ENCODE measurements around the gene MINDY1.

The MINDY1 gene

GRCh38 chr1:151000408-151000807 is 6.3 kb downstream of the MINDY1 start:
- Histone ChIP-seq H3K4me2 (ENCODE audit: low read length) (no peak overlapping the region), H3K79me2 (peaks cover 5% of the 10 kb centered on the region), H3K27me3 (ENCODE audit: control insufficient read depth, insufficient read depth, low read length) (no peaks in the 10 kb centered on the region), H2AFZ (no peak overlapping the region), H3K27ac (no peak overlapping the region), H3K36me3 (ENCODE audit: control insufficient read depth, insufficient read depth, low read length) (no peaks in the 10 kb centered on the region), H3K4me3 (ENCODE audit: low read depth, low read length) (no peak overlapping the region), H3K9ac (no peak overlapping the region), H3K9me3 (ENCODE audit: control insufficient read depth, low read length) (no peaks in the 10 kb centered on the region), H3K4me1 (no peaks in the 10 kb centered on the region)
- TF ChIP-seq CTCF (IDR thresholded peaks at IDR 0.05), result no peak

GRCh38 chr1:150999926-151000325 is 6.8 kb downstream of the MINDY1 start:
- H3K9ac ChIP-seq, result no peak overlapping the region
- no peak overlapping the region for H3K4me3 ChIP-seq (ENCODE audit: low read depth, low read length)
- H3K79me2 ChIP-seq, result peaks cover 5% of the 10 kb centered on the region
- H2AFZ ChIP-seq, result no peak overlapping the region
- H3K4me1 ChIP-seq, result no peaks in the 10 kb centered on the region
- H3K27me3 ChIP-seq (ENCODE audit: control insufficient read depth, insufficient read depth, low read length), result no peaks in the 10 kb centered on the region
- H3K9me3 ChIP-seq (ENCODE audit: control insufficient read depth, low read length), result no peaks in the 10 kb centered on the region
- TF ChIP-seq CTCF (IDR thresholded peaks at IDR 0.05), result no peak
- H3K27ac ChIP-seq, result no peak overlapping the region
- no peaks in the 10 kb centered on the region for H3K36me3 ChIP-seq (ENCODE audit: control insufficient read depth, insufficient read depth, low read length)
- no peak overlapping the region for H3K4me2 ChIP-seq (ENCODE audit: low read length)

GRCh38 chr1:150999051-150999674 is 7.5 kb downstream of the MINDY1 start:
- Histone ChIP-seq H3K27me3 (ENCODE audit: control insufficient read depth, insufficient read depth, low read length) (no peaks in the 10 kb centered on the region), H2AFZ (no peak overlapping the region), H3K4me3 (ENCODE audit: low read depth, low read length) (no peak overlapping the region), H3K9me3 (ENCODE audit: control insufficient read depth, low read length) (no peaks in the 10 kb centered on the region), H3K9ac (no peak overlapping the region), H3K4me1 (no peaks in the 10 kb centered on the region), H3K27ac (no peak overlapping the region), H3K79me2 (peaks cover 3% of the 10 kb centered on the region), H3K4me2 (ENCODE audit: low read length) (no peak overlapping the region), H3K36me3 (ENCODE audit: control insufficient read depth, insufficient read depth, low read length) (no peaks in the 10 kb centered on the region)
- TF ChIP-seq CTCF (IDR thresholded peaks at IDR 0.05), result no peak

GRCh38 chr1:150997949-150998348 is 8.8 kb downstream of the MINDY1 start:
- no peak for TF ChIP-seq CTCF (IDR thresholded peaks at IDR 0.05)
- Histone ChIP-seq H3K4me1 (no peaks in the 10 kb centered on the region), H3K4me2 (ENCODE audit: low read length) (no peak overlapping the region), H3K9ac (no peak overlapping the region), H3K27ac (no peak overlapping the region), H3K4me3 (ENCODE audit: low read depth, low read length) (no peak overlapping the region), H3K9me3 (ENCODE audit: control insufficient read depth, low read length) (no peaks in the 10 kb centered on the region), H3K36me3 (ENCODE audit: control insufficient read depth, insufficient read depth, low read length) (no peaks in the 10 kb centered on the region), H3K27me3 (ENCODE audit: control insufficient read depth, insufficient read depth, low read length) (no peaks in the 10 kb centered on the region), H3K79me2 (no peaks in the 10 kb centered on the region), H2AFZ (no peak overlapping the region)

Data from parathyroid adenoma (tissue), 2 donors.